Activated CD8-positive, alpha-beta memory T cell treated with anti-CD3 and anti-CD28 coated beads, Interleukin-2, amount 50 U/mL, for 48 hours (primary cell): ENCODE measurements around the gene USO1.
"Not testable (repeated sequence)": the region's sequence is repeated elsewhere in the genome, so short reads cannot be mapped to it uniquely, and the experiment has no call there.

ENCODE experiments used
- DNase-seq: peaks from one replicate; pipeline ENCODE4 v3.0.0-alpha.2; 2020

Gene USO1

GRCh38 chr4:75845992-75846391 is 121.6 kb downstream of the USO1 start:
- no peak for DNase-seq

GRCh38 chr4:75848171-75848760 is 123.9 kb downstream of the USO1 start:
- DNase-seq = not testable (repeated sequence)

DNA sequence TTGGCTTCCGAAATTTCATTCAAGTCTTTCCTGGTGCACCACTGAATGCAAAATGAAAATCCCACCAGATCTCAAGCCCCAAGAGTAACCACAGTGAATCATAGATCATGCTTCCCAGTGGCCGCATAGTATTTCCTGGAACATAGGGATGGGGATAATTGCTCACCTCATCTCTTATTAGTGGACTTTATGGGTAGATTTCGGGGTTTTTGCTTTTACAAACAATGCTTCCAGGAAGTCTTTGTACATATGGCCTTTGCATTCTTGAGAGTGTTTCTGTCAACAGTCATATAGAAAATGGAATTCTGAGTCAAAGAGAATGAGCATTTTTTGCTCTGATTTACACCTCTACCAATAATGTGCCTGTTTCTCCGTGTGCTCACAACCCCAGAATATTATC is 124.5 kb downstream of the USO1 start:
- DNase-seq = no peak

DNA sequence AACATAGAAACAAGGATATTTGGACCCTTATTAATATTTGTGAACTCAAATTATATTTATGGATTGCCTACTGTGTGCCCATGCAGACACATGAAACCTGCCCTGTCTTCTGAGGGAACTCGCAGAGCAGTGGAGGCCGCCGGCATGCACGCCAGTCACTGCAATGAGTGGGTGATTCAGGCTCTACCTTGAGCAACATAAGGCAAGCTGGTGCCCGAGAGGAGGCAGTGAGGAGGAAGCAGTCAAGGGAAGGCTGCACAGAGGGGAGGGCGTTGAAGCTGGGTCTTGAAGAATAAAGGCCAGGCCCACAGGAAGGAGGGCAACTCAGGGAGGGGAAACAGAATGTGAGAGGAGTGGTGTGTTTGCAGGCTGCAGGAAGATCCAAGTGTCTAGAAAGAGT is 125.1 kb downstream of the USO1 start:
- DNase-seq = no peak

GRCh38 chr4:75858721-75859120 is 134.3 kb downstream of the USO1 start:
- no peak for DNase-seq

- DNase-seq = no peak
These were observed 136.2 kb downstream of the USO1 start for GRCh38 chr4:75860606-75861005.
